ENCODE results near the gene FURIN. TPM values are rescaled to one million over a fixed set of nuclear protein-coding genes. Genes with fewer than 3 reads are reported as not detected.
"Not testable (repeated sequence)": the region's sequence is repeated elsewhere in the genome, so short reads cannot be mapped to it uniquely, and the experiment has no call there.

FURIN gene
- total RNA-seq, 4 donors from 2014 or later: 28.7 to 71.1 (median 42.4) TPM

DNA sequence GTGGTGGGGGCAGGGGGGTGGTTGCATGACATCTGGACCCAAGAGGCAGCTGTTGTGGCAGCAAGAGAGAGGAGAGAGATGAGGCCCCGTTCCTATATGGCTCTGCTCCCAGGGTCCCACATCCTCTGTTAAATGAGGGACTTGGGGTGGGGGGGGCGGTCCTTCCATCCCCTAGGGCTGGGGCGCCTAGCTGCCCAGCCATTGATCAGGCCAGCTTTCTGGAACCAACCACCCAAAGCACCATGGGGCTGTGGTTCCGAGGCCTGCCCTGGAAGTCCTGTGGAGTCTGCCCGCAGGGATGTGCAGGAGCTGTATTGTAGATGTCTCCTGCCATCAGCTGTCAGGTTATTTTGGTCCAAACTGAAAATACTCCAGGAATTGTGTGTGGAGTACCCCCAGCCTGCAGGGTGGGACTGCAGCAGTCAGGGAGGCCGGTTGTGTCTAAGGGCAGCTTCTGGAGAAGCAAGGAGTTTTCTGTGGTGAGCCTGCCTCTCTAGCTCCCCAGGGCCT lies 5.2 kb downstream of the FURIN start:
- H3K36me3 ChIP-seq: peaks cover 0 to 32% (median 23%) of the 10 kb centered on the region in 3 donors
- DNase-seq (ENCODE audit: low spot score in 2 of 2): no peak
- H3K9me3 ChIP-seq: no peaks in the 10 kb centered on the region
- no peak for TF ChIP-seq EP300 (IDR thresholded peaks at IDR 0.05)
- no peak for TF ChIP-seq POLR2A (IDR thresholded peaks at IDR 0.05)
- TF ChIP-seq, protein P1, sequence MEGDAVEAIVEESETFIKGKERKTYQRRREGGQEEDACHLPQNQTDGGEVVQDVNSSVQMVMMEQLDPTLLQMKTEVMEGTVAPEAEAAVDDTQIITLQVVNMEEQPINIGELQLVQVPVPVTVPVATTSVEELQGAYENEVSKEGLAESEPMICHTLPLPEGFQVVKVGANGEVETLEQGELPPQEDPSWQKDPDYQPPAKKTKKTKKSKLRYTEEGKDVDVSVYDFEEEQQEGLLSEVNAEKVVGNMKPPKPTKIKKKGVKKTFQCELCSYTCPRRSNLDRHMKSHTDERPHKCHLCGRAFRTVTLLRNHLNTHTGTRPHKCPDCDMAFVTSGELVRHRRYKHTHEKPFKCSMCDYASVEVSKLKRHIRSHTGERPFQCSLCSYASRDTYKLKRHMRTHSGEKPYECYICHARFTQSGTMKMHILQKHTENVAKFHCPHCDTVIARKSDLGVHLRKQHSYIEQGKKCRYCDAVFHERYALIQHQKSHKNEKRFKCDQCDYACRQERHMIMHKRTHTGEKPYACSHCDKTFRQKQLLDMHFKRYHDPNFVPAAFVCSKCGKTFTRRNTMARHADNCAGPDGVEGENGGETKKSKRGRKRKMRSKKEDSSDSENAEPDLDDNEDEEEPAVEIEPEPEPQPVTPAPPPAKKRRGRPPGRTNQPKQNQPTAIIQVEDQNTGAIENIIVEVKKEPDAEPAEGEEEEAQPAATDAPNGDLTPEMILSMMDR (IDR thresholded peaks at IDR 0.05): no peak
- WGBS, 2 donors: 75 to 79% methylated on average over 4 to 6 of the region's 6 CpGs
- H3K4me1 ChIP-seq: peaks cover 0 to 56% (median 43%) of the 10 kb centered on the region in 4 donors
- H3K27ac ChIP-seq: peak overlapping the region in 3 of 4 donors; percentile 93 to 97 (median 94)
- H3K27me3 ChIP-seq: no peaks in the 10 kb centered on the region
- H3K4me3 ChIP-seq: peak overlapping the region in 2 of 4 donors; percentile 3 to 74

DNA sequence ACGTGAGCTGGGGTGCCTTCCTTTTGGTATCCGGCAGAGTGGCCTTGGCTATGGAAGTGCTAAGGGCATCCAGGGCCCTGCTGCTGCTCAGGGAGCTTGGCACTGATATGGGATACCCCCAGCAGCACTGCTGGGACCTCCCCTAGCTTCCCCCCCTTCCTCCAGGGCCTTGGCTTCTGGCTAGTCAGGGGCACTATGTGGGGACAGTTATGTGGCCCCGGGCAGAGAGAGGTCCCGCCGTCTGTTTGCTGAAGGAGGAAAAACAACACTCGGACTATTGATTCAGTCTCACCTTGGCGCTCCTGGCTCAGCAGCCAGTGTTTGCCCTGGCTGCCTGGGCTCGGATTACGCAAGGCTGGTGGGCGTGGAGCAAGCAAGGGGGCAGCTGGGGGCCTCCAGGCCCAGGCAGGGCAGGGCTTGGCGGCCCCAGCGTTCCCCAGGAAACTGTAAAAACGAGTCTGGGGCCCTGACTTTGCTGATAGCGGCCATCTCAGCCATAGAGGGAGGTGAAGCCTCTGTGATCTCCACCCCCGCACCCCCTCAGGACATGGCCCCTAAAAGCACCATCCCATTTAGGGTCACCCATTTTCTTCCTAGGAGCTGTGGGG lies 5.7 kb downstream of the FURIN start:
- no peak for DNase-seq (ENCODE audit: low spot score in 2 of 2)
- no peak for TF ChIP-seq POLR2A (IDR thresholded peaks at IDR 0.05)
- no peak for TF ChIP-seq EP300 (IDR thresholded peaks at IDR 0.05)
- TF ChIP-seq, protein P1 (IDR thresholded peaks at IDR 0.05): no peak
- peaks cover 0 to 50% (median 38%) of the 10 kb centered on the region in 4 donors for H3K4me1 ChIP-seq
- H3K36me3 ChIP-seq: peaks cover 0 to 38% (median 25%) of the 10 kb centered on the region in 3 donors
- WGBS, 2 donors: 36 to 46% methylated on average over 8 to 15 of the region's 15 CpGs
- peak overlapping the region; percentile 10 to 97 (median 94) for H3K27ac ChIP-seq
- no peaks in the 10 kb centered on the region for H3K27me3 ChIP-seq
- H3K4me3 ChIP-seq: peak overlapping the region in 2 of 4 donors; percentile 3 to 74
- H3K9me3 ChIP-seq: no peaks in the 10 kb centered on the region

DNA sequence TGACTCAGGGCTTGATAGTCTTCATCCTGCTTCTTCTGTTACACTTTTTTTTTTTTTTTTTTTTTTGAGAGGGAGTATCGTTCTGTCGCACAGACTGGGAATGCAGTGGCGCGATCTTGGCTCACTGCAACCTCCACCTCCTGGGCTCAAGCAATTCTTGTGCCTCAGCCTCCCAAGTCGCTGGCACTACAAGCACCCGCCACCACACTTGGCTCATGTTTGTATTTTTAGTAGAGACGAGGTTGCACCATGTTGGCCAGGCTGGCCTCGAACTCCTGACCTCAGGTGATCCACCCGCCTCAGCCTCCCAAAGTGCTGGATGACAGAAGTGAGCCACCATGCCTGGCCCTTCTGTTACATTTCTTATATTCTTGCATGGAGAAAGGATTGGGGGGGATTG lies 6.6 kb downstream of the FURIN start:
- Histone ChIP-seq H3K4me1 (peaks cover 0 to 42% (median 30%) of the 10 kb centered on the region in 4 donors), H3K27ac (peak overlapping the region in 2 of 4 donors; percentile 27 to 97), H3K36me3 (peaks cover 0 to 47% (median 33%) of the 10 kb centered on the region in 3 donors)
- WGBS, 2 donors: 79 to 90% methylated on average over 9 of the region's 9 CpGs
- H3K9me3 ChIP-seq; H3K4me3 ChIP-seq; DNase-seq (ENCODE audit: low spot score in 2 of 2); H3K27me3 ChIP-seq: not testable (repeated sequence)

DNA sequence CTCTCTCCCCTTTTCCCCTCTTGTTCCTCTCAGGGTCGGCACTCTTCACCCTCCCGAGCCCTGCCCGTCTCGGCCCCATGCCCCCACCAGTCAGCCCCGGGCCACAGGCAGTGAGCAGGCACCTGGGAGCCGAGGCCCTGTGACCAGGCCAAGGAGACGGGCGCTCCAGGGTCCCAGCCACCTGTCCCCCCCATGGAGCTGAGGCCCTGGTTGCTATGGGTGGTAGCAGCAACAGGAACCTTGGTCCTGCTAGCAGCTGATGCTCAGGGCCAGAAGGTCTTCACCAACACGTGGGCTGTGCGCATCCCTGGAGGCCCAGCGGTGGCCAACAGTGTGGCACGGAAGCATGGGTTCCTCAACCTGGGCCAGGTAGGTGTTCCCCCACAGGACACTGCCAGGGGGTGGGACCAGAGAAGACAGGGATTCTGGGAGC lies 7.2 kb downstream of the FURIN start:
- H3K27me3 ChIP-seq: no peaks in the 10 kb centered on the region
- TF ChIP-seq POLR2A (IDR thresholded peaks at IDR 0.05) (no peak), EP300 (IDR thresholded peaks at IDR 0.05) (no peak)
- TF ChIP-seq, protein P1 (IDR thresholded peaks at IDR 0.05): no peak
- no peak overlapping the region for H3K4me3 ChIP-seq
- no peak for DNase-seq (ENCODE audit: low spot score in 2 of 2)
- WGBS, 2 donors: 89 to 90% methylated on average over 7 to 10 of the region's 12 CpGs
- peak overlapping the region in 1 of 4 donors; percentile 27 for H3K27ac ChIP-seq
- H3K9me3 ChIP-seq: no peaks in the 10 kb centered on the region
- peaks cover 0 to 52% (median 39%) of the 10 kb centered on the region in 3 donors for H3K36me3 ChIP-seq
- H3K4me1 ChIP-seq: peaks cover 0 to 36% (median 24%) of the 10 kb centered on the region in 4 donors

DNA sequence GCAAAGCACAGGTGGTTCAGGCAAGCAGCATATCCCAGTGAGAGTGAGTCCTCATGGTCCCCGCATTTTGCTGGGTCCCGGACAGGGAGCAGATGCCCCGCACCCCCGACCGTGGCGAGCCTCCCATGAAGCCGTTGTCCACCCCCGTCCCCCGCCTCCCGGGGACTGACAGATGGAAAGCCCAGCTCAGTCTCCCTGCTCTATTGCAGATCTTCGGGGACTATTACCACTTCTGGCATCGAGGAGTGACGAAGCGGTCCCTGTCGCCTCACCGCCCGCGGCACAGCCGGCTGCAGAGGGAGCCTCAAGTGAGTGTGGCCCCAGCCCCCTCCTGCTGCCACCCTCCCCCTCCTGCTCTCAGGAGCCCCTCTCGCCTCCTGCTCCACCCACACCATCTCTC lies 7.7 kb downstream of the FURIN start:
- peaks cover 0 to 32% (median 23%) of the 10 kb centered on the region in 4 donors for H3K4me1 ChIP-seq
- no peak overlapping the region for H3K4me3 ChIP-seq
- no peak for DNase-seq (ENCODE audit: low spot score in 2 of 2)

More for the DNA sequence above, 7.7 kb downstream of the FURIN start:
- Histone ChIP-seq H3K9me3 (no peaks in the 10 kb centered on the region), H3K27ac (peak overlapping the region in 1 of 4 donors; percentile 27), H3K36me3 (peaks cover 0 to 57% (median 39%) of the 10 kb centered on the region in 3 donors), H3K27me3 (no peaks in the 10 kb centered on the region)
- WGBS, 2 donors: 90 to 92% methylated on average over 19 of the region's 20 CpGs
- TF ChIP-seq POLR2A (IDR thresholded peaks at IDR 0.05): no peak
- no peak for TF ChIP-seq EP300 (IDR thresholded peaks at IDR 0.05)
- TF ChIP-seq, protein P1 (IDR thresholded peaks at IDR 0.05): no peak

Measured in tibial nerve (tissue), 4 donors.